GM21390 (cell line): Measurements from ENCODE around the gene EYS.
"Not testable (repeated sequence)": the region's sequence is repeated elsewhere in the genome, so short reads cannot be mapped to it uniquely, and the experiment has no call there.

Source experiments
- ATAC-seq: cut with Tn5 transposase; IDR thresholded peaks from one replicate; pipeline ENCODE4 v1.9.1; 2021; ENCODE audit not compliant: unreplicated experiment

The EYS gene

GRCh38 chr6:65637289-65638046 lies 69.6 kb downstream of the EYS start:
- ATAC-seq = no peak

GRCh38 chr6:65633501-65633900 lies 73.5 kb downstream of the EYS start:
- ATAC-seq = no peak

GRCh38 chr6:65631711-65632110 lies 75.3 kb downstream of the EYS start:
- ATAC-seq = no peak

GRCh38 chr6:65627434-65627999 lies 79.5 kb downstream of the EYS start:
- ATAC-seq = not testable (repeated sequence)

- ATAC-seq = no peak
Measured at GRCh38 chr6:65627015-65627414, 80.0 kb downstream of the EYS start.

- no peak for ATAC-seq
Measured at GRCh38 chr6:65623566-65623965, 83.5 kb downstream of the EYS start.

- no peak for ATAC-seq
Measured at GRCh38 chr6:65610746-65611145, 96.3 kb downstream of the EYS start.

DNA sequence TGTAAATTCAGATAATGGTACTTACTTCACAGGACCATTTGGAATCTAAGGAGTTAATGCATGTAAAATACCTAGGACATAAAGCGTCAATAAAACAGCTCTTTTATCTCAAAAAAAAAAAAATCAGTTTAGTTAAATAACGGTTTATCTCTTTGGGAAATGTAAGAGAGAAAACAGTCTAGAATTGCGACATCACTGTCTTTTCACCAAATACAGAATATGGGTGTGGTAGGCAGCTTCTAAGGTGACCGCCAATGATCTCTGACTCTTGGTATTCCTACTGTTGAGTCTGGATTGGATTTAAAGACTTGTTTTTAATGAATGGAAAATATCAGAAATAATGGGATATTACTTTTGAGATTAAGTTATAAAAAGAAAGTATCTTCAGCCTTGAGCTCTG lies 111.5 kb downstream of the EYS start:
- ATAC-seq = no peak

- no peak for ATAC-seq
Measured at GRCh38 chr6:65570340-65570739, 136.7 kb downstream of the EYS start.

DNA sequence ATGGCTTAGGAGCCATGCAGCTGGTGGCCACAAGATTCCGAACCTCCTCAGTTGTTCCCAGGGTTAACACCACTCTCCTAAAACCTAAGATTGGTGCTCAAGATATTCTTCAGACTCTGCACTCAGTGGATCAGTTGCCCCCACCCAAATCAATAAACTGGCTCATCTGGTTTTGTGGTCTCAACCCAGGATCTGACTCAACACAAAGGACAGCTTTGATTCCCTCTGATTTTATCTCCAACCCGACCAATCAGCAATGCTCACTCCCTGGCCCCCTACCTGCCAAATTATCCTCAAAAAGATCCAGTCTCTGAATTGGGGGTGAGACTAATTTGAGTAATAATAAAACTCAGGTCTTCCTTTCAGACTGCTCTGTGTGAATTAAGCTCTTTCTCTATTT lies 137.5 kb downstream of the EYS start:
- ATAC-seq = no peak

DNA sequence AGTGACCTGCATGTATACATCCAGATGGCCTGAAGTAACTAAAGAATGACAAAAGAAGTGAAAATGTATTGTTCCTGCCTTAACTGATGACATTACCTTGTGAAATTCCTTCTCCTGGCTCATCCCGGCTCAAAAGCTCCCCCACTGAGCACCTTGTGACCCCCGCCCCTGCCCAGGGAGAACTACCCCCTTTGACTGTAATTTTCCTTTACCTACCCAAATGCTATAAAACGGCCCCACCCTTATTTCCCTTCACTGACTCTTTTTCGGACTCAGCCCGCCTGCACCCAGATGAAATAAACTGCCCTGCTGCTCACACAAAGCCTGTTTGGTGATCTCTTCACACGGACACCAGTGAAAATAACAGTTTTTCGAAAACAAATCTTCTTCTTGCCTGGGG lies 138.0 kb downstream of the EYS start:
- ATAC-seq = not testable (repeated sequence)

DNA sequence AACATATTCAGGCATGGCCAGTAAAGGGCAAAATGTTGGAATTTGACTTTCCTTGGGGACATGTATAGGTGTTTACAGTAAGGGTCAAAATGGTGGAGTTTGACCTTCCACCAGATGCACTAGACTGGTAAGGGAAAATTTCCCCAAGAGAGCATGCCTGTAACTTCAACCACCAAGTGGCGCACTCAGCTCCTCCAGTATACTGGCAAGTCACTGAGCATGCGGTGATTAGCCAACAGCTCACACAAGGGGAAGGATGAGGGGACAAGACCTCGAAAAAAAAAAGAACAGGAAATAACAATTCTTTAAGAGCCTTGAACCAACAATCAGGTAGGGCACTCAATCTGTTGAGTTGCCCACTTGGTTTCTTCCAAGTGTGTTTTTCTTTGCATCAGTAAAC lies 140.9 kb downstream of the EYS start:
- ATAC-seq = no peak

GRCh38 chr6:65558071-65558470 lies 149.0 kb downstream of the EYS start:
- no peak for ATAC-seq

GRCh38 chr6:65557224-65557623 lies 149.8 kb downstream of the EYS start:
- no peak for ATAC-seq

GRCh38 chr6:65546894-65547293 lies 160.1 kb downstream of the EYS start:
- no peak for ATAC-seq

GRCh38 chr6:65545920-65546319 lies 161.1 kb downstream of the EYS start:
- no peak for ATAC-seq

DNA sequence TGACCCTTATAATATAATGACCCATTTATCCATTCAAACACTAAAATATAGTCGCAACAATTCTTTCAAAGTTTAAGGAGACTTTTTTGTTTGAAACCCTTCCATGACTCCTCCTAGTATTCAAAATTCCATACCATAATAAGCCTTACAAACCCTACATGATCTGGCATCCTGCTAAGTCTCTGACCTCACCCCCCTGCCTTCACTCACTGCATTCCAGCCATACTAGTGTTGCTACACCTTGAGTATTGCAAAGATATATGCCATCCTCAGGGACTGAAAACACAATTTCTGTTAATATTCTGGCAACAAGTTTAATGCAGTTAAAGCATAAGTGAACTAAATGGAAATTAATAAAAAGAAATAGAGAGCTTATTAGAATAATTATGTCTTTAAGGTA lies 168.4 kb downstream of the EYS start:
- no peak for ATAC-seq

- ATAC-seq = no peak
Measured at GRCh38 chr6:65537600-65537999, 169.4 kb downstream of the EYS start.

- no peak for ATAC-seq
Measured at GRCh38 chr6:65531533-65531932, 175.5 kb downstream of the EYS start.

- ATAC-seq = no peak
Measured at GRCh38 chr6:65524232-65524631, 182.8 kb downstream of the EYS start.

DNA sequence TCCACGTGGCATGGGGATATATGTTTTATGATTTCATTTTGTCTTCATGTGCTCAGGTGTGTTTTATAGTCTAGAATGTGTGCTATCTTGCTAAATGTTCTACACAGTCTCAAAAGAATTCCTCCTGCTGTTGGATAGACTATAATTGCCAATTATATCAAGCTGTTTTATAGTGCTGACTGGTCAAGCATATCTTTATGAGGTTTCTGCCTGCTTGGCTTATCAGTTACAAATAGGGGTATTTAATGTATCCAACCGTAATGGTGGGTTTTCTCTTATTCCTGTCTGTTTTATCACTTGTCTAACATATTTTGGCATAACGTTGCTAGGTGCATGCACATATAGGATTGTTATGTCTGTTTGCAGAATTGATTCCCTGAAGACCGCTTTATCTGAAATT lies 201.3 kb downstream of the EYS start:
- no peak for ATAC-seq

DNA sequence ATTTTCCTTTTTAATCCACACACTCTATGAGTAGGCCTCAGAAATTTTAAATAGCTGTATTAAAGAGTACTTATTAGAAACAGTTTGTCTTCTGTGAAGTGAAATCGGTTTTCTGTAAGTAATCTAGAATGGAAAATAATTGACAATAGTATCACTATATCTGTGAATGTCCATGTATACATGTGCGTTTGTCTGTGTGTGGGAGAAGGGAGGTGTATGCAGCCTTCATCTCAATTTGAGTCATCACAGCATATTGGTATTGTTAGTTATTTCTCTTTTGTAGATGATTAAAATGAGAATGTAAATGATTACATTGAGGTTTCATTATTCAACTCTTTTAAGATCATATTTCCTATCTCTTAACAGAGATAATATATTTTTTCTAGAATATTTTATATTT lies 206.0 kb downstream of the EYS start:
- ATAC-seq = no peak

- not testable (repeated sequence) for ATAC-seq
Measured at GRCh38 chr6:65483652-65484051, 223.4 kb downstream of the EYS start.
